Left lobe of liver (tissue), 2 donors: ENCODE measurements around the gene ESR2. TPM values are rescaled to one million over a fixed set of nuclear protein-coding genes. Genes with fewer than 3 reads are reported as not detected.

ENCODE experiments used
- ATAC-seq: fragments of 200-7000 bp; cut with Tn5 transposase; one replicate; pipeline ENCODE4 v1.9.1; 2020; ENCODE audit warnings: mild to moderate bottlenecking, moderate library complexity
- DNase-seq: peaks from one replicate; pipeline ENCODE4 v3.0.0-alpha.2; 2020; ENCODE audit warnings: low spot score
- total RNA-seq: library from RNA; stranded (reverse); gene quantifications from one replicate; pipeline ENCODE4 v1.2.1, GENCODE V29; 2021
- donor health status: DM: no; HTN: no; CAD: no; lungs with moderate emphysema.
- donor health status: DM: no; HTN: yes; CAD: no.

Gene ESR2
- total RNA-seq, 1 donor from 2014 or later = 0.08 TPM

DNA sequence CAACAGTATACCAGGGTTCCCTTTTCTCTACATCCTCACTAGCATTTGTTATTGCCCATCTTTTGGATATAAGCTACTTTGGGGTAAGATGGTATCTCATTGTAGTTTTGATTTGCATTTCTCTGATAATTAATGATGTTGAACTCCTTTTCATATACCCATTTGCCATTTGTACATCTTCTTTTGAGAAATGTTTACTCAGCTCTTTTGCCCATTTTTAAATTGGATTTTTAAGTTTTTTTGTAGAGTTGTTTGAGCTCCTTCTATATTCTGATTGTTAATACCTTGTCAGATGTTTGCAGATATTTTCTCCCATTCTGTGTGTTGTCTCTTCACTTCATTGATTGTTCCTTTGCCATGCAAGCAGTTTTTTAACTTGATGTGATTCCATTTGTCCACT, 22.2 kb downstream of the ESR2 start:
- DNase-seq (no peak), ATAC-seq (no peak)

DNA sequence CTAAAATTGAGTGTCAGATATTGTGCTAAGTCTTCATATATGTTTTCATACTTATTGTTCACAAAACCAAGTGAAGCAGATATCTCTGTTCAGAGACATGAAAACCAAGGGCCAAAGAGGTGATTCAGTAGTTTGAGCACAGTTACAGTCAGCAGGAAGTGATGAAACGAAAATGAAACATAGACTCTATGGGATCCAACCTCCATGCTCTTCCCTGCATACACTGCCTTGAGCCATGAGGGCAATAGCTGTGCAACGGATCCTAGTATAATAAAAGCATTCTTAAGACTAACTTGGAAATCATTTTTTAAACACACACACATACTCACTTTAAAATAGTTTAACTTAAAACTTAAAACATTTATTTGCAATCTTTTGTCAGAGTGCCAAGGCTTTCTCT, 27.9 kb downstream of the ESR2 start:
- no peak for DNase-seq
- no peak for ATAC-seq

DNA sequence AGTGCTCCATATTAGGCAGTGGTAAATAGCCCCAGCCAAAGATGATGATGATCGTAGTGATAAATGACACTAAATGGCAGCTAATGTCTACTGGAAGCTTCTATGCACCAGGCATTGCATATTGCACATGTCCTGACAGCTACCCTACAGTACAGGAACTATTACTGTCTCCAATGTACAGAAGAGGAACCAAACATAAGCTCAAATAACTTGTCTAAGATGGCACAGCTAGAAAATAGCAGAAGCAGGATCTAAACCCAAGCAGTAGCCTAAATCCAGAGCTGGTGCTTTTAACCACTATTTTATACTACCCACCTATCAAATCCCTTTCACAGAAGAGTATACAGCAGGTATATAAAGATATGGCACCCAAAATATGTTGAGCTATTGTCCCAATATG, 28.9 kb downstream of the ESR2 start:
- ATAC-seq = no peak
- no peak for DNase-seq

DNA sequence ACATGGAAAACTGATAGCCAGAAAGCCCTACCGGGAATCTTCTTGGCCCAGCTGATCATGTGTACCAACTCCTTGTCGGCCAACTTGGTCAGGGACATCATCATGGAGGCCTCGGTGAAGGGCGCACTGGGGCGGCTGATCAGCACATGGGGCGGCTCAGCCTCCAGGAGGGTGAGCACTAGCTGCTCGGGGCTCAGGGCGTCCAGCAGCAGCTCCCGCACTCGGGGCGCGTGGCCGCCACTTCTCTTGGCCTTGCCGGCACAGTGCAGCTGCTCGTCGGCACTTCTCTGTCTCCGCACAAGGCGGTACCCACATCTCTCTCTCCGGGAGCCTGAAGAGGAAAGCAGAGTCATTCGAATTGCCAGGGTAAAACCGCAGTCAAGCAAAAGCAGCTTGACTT, 33.8 kb downstream of the ESR2 start:
- DNase-seq = no peak
- ATAC-seq = no peak

DNA sequence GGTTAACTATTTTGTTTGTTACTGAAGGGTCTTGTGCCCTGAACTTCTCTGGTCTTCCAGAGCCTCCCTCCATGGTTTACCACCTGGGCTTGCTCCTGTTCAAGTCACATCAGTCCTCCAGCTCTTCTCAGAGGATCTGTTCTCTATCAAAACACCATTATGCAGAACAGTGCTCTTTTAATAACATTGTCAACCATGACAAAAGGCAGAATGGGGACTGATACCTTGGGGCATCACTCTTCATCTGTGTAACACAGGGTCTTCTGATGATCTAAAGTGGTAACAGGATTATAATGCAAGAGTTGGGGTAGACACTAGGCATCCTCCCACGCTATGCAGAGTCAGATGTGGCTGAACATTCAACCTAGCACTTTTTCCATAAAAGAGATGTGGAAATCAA, 38.4 kb downstream of the ESR2 start:
- ATAC-seq = no peak
- DNase-seq = no peak

DNA sequence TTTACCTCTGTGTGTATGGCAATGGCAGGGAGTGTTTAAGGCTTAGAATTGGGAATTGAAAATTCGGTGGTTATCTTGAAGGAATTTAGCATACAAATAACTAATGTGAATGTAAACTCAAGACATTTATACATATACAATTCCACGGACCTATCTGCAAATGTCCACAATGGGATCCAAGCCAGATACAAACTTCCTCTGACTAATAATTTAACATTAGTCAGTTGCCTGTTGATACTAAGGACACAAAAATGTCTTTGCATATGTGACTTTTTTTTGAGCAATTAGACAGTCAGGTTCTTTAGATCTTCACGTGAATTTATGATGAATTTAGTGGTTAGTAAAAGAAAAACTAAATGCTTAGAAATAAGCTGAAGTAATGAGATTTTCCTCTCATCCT, 40.5 kb downstream of the ESR2 start:
- ATAC-seq = no peak
- DNase-seq = no peak

DNA sequence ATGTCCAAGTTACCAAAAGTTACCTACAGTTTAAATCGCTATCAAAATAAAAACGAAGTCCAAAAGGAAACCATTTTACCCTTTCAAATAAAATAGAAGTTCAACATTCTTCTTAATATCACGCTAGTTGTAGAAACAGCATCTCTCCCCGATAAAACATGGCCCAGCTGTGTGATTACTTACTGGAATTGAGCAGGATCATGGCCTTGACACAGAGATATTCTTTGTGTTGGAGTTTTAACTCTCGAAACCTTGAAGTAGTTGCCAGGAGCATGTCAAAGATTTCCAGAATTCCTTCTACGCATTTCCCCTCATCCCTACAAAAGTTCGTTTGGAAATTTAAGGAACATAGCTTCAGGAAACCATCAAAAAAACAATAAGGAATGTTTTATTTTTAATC, 44.8 kb downstream of the ESR2 start:
- ATAC-seq = no peak
- DNase-seq = no peak

DNA sequence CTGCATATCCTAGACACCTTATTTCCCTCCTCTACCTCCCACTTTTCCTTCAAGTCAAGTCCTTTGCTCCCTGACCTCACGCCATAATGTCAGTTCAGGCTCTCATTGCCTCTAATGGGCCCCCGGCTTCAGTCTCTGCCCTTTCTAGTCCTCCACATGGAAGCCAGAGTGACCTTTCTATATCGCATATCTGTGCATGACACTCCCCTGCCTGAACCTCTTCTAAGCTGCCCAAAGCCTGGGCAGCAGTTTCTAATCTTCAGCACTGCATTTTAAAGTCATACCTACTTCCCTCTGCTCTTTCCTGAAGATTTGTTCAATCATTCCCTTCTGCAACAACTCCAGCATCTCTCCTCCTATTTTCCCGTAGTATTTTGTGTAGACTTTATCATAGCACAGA, 45.5 kb downstream of the ESR2 start:
- DNase-seq (no peak), ATAC-seq (no peak)

DNA sequence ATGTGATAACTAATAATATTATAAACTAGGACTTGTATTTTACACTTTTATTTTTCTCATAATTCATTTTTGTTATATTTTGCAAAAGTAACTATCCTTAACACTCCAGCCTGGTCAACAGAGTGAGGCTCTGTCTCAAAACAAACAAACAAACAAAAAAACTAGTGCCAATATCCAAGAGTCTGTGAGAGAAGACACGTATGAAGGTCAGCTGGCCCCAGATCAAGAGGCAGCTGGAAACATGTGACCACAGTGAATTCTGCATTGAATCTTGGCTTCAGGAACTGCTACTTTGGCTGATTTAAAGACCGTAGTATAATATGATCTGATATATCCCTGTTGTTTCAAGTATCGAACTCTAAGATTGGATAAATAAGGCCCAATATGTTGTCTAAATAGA, 47.0 kb downstream of the ESR2 start:
- no peak for ATAC-seq

DNA sequence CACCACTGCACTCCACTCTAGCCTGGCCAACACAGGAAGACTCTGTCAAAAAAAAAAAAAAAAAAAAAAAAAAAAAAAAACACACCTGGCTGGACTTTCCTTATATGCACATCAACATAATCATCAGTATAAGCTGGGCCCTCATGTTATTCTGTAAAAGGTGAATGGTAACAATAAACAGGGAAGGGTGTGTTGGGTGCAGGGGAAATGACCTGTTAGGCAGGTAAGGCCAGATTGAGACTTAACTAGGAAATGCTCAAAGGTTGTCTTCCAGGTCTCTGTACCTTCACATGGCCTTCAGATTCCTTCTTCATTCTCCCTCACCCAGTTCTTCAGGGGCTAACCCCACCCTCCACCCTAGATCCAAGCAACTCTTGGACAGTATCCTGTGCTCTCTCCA, 47.5 kb downstream of the ESR2 start:
- DNase-seq (no peak), ATAC-seq (no peak)

More for the DNA sequence above, 47.0 kb downstream of the ESR2 start:
- DNase-seq = no peak

DNA sequence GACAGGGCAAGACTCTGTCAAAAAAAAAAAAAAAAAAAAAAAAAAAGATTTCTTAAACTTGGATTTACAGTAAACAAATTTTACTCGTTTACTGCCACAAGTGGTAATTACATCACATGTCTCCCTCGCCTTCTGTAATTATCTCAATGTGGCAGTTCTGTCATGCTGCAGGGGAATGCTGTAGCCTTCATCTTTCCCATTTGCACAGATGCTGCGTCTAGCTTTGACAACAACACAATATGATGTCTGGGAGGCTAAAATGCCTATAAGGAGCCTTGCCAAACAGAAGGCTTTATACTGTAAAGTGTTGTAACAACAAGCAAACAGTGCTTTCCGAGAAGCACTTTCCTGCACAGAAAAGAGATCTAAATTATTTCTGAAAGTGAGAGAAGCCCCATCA, 48.7 kb downstream of the ESR2 start:
- no peak for ATAC-seq
- no peak for DNase-seq

DNA sequence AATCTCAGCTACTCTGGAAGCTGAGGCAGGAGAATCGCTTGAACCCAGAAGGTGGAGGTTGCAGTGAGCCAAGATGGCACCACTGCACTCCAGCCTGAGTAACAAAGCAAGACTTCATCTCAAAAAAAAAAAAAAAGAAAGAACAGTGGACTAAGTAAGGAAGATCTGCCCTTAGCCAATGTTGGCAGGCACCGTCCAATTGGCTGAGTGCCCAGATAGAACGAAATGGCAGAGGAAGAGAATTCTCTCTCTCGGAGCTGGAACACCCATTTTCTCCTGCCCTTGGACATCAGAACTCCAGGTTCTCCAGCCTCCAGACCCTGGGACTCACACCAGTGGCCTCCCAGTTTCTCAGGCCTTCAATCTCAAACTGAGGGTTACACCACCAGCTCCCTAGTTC, 49.9 kb downstream of the ESR2 start:
- peak; percentile 63 for DNase-seq
- peak; percentile 83 for ATAC-seq

DNA sequence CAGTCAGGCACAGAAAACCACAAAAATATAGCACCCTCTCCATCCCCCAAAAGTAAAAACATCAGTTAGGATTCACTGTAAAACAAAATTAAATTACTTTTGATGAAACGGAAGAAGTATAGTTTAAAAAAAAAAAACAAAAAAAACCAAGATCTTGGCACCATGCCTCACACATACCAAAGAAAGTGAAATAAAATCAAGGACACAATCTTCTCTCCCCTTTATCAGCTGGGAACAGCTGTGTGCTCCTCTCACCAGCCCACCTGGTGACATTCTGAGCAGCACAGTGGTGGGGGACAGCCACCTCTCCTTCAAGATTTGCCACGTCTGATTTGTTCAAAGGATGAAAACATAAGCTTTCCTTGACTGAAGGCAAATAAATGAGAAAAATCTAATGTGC, 55.5 kb downstream of the ESR2 start:
- no peak for ATAC-seq
- no peak for DNase-seq

DNA sequence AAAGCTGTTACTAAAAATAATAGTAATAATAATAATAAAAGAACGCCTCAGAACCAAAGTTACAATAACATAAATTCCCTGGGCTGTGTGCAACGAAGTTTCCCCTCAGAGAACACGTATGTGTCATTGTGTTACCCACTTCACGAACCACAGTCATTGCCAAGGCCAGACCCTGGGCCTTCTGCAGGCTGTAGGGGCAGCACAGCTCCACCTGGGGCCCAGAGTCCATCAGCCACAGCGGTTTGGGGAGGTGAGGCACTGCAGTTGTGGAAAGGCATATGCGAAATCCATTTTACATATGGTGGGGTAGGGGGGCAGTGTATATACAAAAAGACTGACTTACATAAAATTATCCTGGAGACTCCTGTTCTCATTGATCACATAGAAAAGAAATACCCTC, 56.1 kb downstream of the ESR2 start:
- no peak for DNase-seq
- no peak for ATAC-seq

DNA sequence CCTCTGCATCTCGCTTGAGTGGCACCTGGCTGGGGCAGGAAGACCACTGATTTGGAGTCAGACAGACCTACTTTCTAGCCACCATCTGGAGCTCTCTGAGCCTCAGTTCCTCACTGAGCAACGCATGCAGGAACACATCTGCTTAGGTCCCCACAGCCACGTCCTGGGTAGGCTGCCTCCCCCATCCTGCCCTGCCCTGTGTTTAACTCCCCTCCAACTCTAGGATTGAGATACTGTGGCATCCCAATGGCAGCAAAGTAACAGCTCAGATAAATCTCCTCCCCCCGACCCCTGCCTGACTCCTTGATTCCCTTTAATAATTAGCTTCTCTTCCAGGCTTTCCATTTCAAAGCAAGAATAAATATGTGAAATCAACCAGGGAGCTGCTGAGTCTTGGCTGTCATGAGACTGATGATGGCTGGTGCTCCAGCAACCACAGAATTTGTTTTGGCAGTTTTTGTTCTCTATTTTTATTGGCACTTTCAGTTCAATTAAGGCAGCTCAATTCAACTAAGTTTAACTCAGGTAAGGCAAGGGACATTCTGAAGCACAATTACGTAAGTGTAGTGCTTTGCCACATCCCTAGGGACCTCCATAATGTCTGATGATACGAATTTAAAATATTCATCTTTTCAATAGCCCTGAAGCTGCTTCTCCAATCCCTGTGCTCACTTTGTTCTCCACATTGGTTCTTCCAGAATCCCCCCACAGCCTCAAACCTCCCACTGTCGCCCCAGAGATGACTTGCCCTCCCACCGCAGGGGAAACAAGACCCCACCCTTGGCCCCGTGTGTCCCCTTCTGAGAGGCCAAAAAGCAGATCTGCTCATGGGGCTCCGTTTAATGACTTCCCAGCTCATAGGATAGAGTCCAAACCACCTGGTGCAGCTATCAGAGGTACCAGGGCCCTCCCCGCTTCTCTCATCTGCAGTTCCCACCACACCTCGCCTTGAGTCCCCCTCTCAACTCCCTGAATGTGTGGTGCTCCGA, 58.2 kb downstream of the ESR2 start:
- DNase-seq = peak; percentile 26
- no peak for ATAC-seq

DNA sequence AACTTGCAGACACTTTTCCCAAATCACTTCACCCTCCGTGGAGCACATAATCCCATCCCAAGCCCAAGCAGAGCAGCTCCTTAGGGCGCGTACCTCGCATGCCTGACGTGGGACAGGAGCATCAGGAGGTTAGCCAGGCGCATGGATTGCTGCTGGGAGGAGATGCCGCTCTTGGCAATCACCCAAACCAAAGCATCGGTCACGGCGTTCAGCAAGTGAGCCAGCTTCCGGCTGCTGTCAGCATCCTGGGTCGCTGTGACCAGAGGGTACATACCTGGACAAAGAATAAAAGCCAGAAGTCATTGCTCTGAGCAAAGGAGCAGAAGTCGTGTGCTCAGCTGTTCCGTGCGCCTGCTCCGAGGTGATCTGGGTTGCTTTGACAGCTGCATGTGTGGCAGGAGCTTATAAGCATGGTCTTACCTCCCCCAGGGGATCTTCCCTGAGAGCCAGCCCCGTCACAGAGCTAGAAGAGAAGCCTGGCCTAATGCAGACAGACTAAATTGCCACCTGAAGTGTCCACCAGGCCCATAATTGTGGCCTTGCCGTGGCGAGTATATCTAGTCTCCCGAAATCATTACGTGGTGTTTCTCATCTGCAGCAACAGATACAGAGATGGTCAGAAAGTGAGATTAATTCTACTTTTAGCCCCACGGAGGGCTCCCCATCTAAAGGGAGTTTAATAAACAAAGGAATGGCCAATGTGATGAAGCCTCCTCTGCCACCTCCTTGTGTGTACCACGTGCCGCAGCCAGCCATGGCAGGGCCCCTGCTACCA, 59.1 kb downstream of the ESR2 start:
- peak; percentile 29 for ATAC-seq
- peak; percentile 19 for DNase-seq

DNA sequence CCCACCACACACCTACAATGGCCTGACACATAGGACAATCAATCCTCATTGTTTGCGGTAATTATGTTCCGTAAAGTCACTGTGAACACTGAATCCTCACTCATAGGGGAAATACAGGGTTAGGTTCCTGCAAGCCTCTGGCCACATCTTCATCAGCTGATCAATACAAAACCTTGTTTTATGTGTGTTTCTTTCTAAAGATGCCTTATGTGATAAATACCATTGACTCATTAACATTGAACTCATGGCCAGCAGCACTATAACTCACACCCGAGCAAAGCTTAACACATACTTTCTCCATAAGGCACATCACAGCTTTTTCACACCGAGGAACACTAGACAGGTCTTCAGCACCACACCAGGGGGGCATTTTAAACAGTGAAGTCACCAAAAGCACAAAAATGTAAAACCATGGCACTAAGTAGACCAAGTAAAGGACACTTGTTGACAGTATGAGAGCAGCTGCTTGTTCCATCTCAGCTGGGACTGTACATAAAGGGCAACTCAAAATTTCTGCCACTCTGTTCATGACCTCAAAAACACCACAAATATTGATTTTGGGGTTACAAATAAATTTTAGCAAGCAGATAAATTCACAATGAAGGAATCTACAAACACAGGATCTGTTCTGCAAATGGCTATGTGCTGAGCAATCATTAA, 60.5 kb downstream of the ESR2 start:
- ATAC-seq (no peak), DNase-seq (peak; percentile 7)

DNA sequence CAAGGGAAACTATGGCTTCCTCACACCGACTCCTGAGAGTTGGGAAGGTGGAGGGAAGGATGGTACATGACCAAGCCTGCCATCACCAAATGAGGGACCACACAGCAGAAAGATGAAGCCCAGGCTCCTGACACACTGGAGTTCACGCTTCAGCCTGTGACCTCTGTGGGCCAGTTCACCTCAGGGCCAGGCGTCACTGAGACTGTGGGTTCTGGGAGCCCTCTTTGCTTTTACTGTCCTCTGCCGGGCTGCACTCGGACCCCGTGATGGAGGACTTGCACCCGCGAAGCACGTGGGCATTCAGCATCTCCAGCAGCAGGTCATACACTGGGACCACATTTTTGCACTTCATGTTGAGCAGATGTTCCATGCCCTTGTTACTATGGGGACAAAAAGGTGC, 61.2 kb downstream of the ESR2 start:
- ATAC-seq (peak; percentile 18), DNase-seq (peak; percentile 37)

DNA sequence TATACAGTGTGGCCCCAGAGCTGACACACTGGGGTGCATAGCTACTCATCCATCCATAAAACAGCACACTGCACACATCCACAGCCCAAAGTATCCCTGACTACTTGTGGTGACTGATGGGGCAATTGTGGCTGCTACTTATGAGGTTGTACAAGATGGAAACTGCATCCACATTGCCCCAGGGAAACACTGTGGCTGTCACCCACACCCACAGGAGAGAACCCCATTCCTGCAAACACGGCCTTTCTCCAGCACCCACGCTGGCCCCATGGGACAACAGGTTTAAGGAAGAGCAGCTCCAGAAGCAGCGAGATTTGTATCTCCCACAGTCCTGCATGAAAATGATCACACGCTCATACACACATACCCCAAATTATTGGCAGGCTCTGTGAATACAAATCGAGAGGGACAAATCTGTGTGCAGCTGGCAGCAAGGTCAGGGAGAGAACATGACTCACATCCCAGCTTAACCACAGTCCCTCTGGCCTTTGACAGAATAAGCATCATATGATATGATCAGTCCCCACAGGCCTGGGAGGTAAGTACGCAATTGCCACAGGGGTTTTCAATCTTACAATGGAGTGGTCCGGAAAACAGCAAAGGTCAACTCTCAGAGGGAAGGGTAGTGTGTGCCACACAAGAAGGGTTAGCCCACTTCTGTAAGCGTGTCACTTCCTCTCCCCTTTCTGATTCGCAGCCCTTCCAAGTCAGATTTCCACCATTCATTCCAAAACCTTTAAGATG, 61.9 kb downstream of the ESR2 start:
- DNase-seq (peak; percentile 36), ATAC-seq (no peak)

DNA sequence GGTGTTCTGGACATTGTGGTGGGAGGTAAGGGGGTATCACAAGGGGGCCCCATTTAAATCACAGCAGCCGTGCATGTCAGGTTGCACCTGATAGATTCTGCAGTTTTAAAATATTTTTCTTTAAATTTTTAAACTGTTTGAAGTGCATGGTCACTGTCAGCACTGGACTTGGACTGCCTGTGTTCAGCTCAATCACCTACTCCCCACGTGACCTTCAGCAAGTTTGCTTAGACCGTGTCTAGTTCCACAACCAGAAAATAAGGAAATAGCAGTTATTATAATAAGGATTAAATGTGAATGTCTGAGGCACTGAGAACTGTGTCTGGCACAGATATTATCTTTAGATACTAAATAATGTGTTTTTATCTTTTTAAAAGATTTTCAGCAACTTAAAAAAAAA, 64.7 kb downstream of the ESR2 start:
- ATAC-seq (no peak), DNase-seq (no peak)

DNA sequence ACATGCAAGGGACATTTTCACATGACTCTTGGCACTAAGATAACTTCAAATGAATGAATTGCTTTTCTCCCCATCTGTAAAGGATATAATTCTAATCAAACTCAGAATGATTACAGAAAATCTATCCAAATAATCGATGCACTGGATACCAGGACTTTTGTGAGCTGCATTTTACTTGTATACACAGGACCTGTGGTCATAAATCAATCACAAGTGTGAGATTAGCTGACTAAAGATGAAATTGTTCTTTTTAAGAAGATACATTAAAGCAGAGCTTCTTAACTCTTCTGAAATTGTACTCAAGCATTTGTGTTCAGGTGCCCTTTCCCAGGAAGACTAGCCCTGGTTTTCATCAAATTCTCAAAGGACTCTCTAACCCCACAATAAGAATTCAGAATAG, 66.3 kb downstream of the ESR2 start:
- no peak for ATAC-seq
- DNase-seq = no peak
